H9 (cell line): ENCODE measurements around the gene PRSS8. TPM values are rescaled to one million over a fixed set of nuclear protein-coding genes. Genes with fewer than 3 reads are reported as not detected.

Experiments used
- DNase-seq: peaks from one replicate; pipeline ENCODE4 v3.0.0-alpha.2; 2017
- H2AFZ ChIP-seq: one replicate; pipeline ENCODE4 v1.6.1; 2013; ENCODE audit warnings: mild to moderate bottlenecking, low read length, control low read depth, moderate library complexity
- H2AK5ac ChIP-seq: 2 replicates; pipeline ENCODE4 v1.6.1; 2013; ENCODE audit warnings: low read length, control low read depth, mixed read lengths; ENCODE audit not compliant: insufficient read length
- H2BK120ac ChIP-seq: one replicate; pipeline ENCODE4 v1.6.1; 2013; ENCODE audit warnings: low read depth, mild to moderate bottlenecking, low read length, control low read depth, inconsistent platforms; ENCODE audit not compliant: poor library complexity, severe bottlenecking
- H2BK12ac ChIP-seq: 2 replicates; pipeline ENCODE4 v1.6.1; 2013; ENCODE audit warnings: low read length, control low read depth, mixed read lengths, low read depth; ENCODE audit not compliant: insufficient read length
- H2BK15ac ChIP-seq: 2 replicates; pipeline ENCODE4 v1.6.1; 2013; ENCODE audit warnings: low read depth, low read length, control low read depth
- H2BK20ac ChIP-seq: one replicate; pipeline ENCODE4 v1.6.1; 2013; ENCODE audit warnings: low read depth, mild to moderate bottlenecking, low read length, control low read depth, inconsistent platforms; ENCODE audit not compliant: poor library complexity, severe bottlenecking
- H2BK5ac ChIP-seq: 2 replicates; pipeline ENCODE4 v1.6.1; 2013; ENCODE audit warnings: low read length, control low read depth, mixed read lengths; ENCODE audit not compliant: insufficient read length
- H3K14ac ChIP-seq: 2 replicates; pipeline ENCODE4 v1.6.1; 2013; ENCODE audit warnings: low read length, control low read depth; ENCODE audit not compliant: insufficient read depth
- H3K18ac ChIP-seq: 2 replicates; pipeline ENCODE4 v1.6.1; 2013; ENCODE audit warnings: low read depth, mild to moderate bottlenecking, mixed read lengths, low read length, control low read depth; ENCODE audit not compliant: insufficient read length
- H3K23ac ChIP-seq: 2 replicates; pipeline ENCODE4 v1.6.1; 2013; ENCODE audit warnings: low read length, control low read depth, mixed read lengths, low read depth; ENCODE audit not compliant: insufficient read length
- H3K23me2 ChIP-seq: 2 replicates; pipeline ENCODE4 v1.6.1; 2013; ENCODE audit warnings: low read depth, mild to moderate bottlenecking, mixed read lengths, low read length, control low read depth; ENCODE audit not compliant: insufficient read length, poor library complexity, severe bottlenecking
- H3K27ac ChIP-seq: 2 replicates; pipeline ENCODE4 v1.5.1; 2013; ENCODE audit warnings: low read length, control low read depth, mixed read lengths, low read depth; ENCODE audit not compliant: insufficient read length
- H3K27me3 ChIP-seq: 2 replicates; pipeline ENCODE4 v1.6.1; 2013; ENCODE audit warnings: low read length, control low read depth, inconsistent platforms; ENCODE audit not compliant: insufficient read depth
- H3K4ac ChIP-seq: 2 replicates; pipeline ENCODE4 v1.6.1; 2013; ENCODE audit warnings: low read depth, mild to moderate bottlenecking, control low read depth, inconsistent platforms, low read length, moderate library complexity
- H3K4me1 ChIP-seq: 2 replicates; pipeline ENCODE4 v1.6.1; 2013; ENCODE audit warnings: low read length, control low read depth, inconsistent platforms; ENCODE audit not compliant: insufficient read depth
- H3K4me2 ChIP-seq: 2 replicates; pipeline ENCODE4 v1.6.1; 2013; ENCODE audit warnings: low read length, control low read depth, mixed read lengths; ENCODE audit not compliant: insufficient read length, insufficient read depth
- H3K56ac ChIP-seq: 2 replicates; pipeline ENCODE4 v1.6.1; 2013; ENCODE audit warnings: low read depth, mild to moderate bottlenecking, mixed read lengths, low read length, control low read depth; ENCODE audit not compliant: insufficient read length
- H3K79me1 ChIP-seq: 2 replicates; pipeline ENCODE4 v1.6.1; 2013; ENCODE audit warnings: low read depth, mild to moderate bottlenecking, moderate library complexity, low read length, control low read depth, inconsistent platforms; ENCODE audit not compliant: insufficient read depth, poor library complexity, severe bottlenecking
- H3K79me2 ChIP-seq: 2 replicates; pipeline ENCODE4 v1.6.1; 2013; ENCODE audit warnings: low read length, control low read depth, inconsistent platforms; ENCODE audit not compliant: insufficient read depth
- H3K9ac ChIP-seq: 2 replicates; pipeline ENCODE4 v1.6.1; 2013; ENCODE audit warnings: low read length, control low read depth, mixed read lengths; ENCODE audit not compliant: insufficient read length; ENCODE audit errors: extremely low read depth
- H3K9me3 ChIP-seq: one replicate; pipeline ENCODE4 v1.6.1; 2013; ENCODE audit warnings: low read depth, low read length, inconsistent platforms; ENCODE audit not compliant: control insufficient read depth
- H3T11ph ChIP-seq: one replicate; pipeline ENCODE4 v1.6.1; 2013; ENCODE audit warnings: mild to moderate bottlenecking, low read length, control low read depth, inconsistent platforms
- H4K20me1 ChIP-seq: one replicate; pipeline ENCODE4 v1.6.1; 2013; ENCODE audit not compliant: control insufficient read depth, insufficient read length, insufficient read depth
- H4K5ac ChIP-seq: 2 replicates; pipeline ENCODE4 v1.6.1; 2013; ENCODE audit warnings: low read depth, mild to moderate bottlenecking, mixed read lengths, low read length, control low read depth; ENCODE audit not compliant: insufficient read length
- H4K8ac ChIP-seq: replicated peaks from 2 replicates; pipeline ENCODE4 v1.6.1; 2013; ENCODE audit warnings: low read length, control low read depth, mixed read lengths, low read depth; ENCODE audit not compliant: insufficient read length
- H4K91ac ChIP-seq: 2 replicates; pipeline ENCODE4 v1.6.1; 2013; ENCODE audit warnings: low read depth, mild to moderate bottlenecking, moderate library complexity, mixed read lengths, low read length, control low read depth; ENCODE audit not compliant: insufficient read length
- H3K27ac Mint-ChIP-seq, 3 experiments: 2 replicates in 2 of 3; 3 replicates in 1 of 3; pipeline ENCODE4 v1.8.0; 2020 to 2021; ENCODE audit warnings: mixed read lengths in 3 of 3, mild to moderate bottlenecking in 1 of 3, moderate library complexity in 1 of 3
- H3K27me3 Mint-ChIP-seq: 2 replicates; pipeline ENCODE4 v1.8.0; 2021; ENCODE audit warnings: low read depth, mild to moderate bottlenecking, moderate library complexity, mixed read lengths
- H3K36me3 Mint-ChIP-seq, 3 experiments: 2 replicates in 2 of 3; 3 replicates in 1 of 3; pipeline ENCODE4 v1.8.0; 2020 to 2021; ENCODE audit warnings: low read depth in 3 of 3, mixed read lengths in 3 of 3; ENCODE audit not compliant: insufficient read depth in 1 of 3
- H3K4me1 Mint-ChIP-seq, 2 experiments: 2 replicates each; pipeline ENCODE4 v1.8.0; 2020; ENCODE audit warnings: mixed read lengths in 2 of 2
- H3K4me3 Mint-ChIP-seq, 2 experiments: 2 replicates in 1 of 2; 3 replicates in 1 of 2; pipeline ENCODE4 v1.8.0; 2020 to 2021; ENCODE audit warnings: mild to moderate bottlenecking in 2 of 2, mixed read lengths in 2 of 2, moderate library complexity in 1 of 2
- H3K9me3 Mint-ChIP-seq, 2 experiments: 2 replicates in 1 of 2; 3 replicates in 1 of 2; pipeline ENCODE4 v1.8.0; 2020; ENCODE audit warnings: mild to moderate bottlenecking in 2 of 2, mixed read lengths in 2 of 2, moderate library complexity in 1 of 2
- WGBS: extraction: QIAGEN DNeasy Blood & Tissue Kit; methylation state at CpG from one replicate; pipeline ENCODE4 v1.1.7; 2013; ENCODE audit warnings: missing lambda C conversion rate, low lambda C conversion rate, mixed read lengths; ENCODE audit not compliant: insufficient read length; ENCODE audit errors: extremely low coverage; 5-methylcytosine and 5-hydroxymethylcytosine counted together
- total RNA-seq: library from RNA; stranded (reverse); gene quantifications from 2 replicates; pipeline ENCODE4 v1.2.1, GENCODE V29; 2021
- TF ChIP-seq, protein P1 (sequence below): fragments of 200-600 bp; sonication (generic); conservative IDR thresholded peaks from 3 replicates; pipeline ENCODE4 v1.8.0; 2021; ENCODE audit warnings: antibody characterized with exemption, mild to moderate bottlenecking

Gene PRSS8
- total RNA-seq, 1 experiment from 2014 or later: 64.0 TPM

DNA sequence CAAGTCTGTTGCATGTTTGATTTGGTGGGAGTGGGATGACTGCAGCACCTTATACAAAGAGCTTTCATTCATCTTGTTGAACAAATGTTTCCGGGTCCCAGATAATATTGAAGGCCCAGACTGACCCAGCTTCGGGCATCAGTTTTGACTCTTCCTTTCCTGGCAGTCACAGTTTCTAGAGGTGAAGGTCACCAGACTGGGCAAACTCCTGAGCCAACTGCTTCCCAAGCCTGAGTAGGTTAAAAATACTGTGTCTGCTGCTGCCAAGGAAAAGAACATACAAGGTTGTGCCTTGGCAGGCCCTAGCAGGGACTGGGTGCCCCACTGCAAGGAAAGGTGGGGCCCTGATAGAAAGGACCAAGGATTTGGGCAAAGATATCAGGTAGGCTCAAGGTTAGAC is 22.8 kb downstream of the PRSS8 start:
- no peak overlapping the region for H3K27ac ChIP-seq
- no peak overlapping the region for H2BK12ac ChIP-seq
- H3K18ac ChIP-seq: no peak overlapping the region
- H3K4me1 ChIP-seq: no peaks in the 10 kb centered on the region
- H3K23me2 ChIP-seq: peaks cover 8% of the 10 kb centered on the region
- peaks cover 1% of the 10 kb centered on the region; the same call in 1 of the 2 replicates for H3K79me2 ChIP-seq
- H3K27ac Mint-ChIP-seq: no peak overlapping the region; a peak in 1 of 7 replicates
- H3K4me1 Mint-ChIP-seq: peaks cover 4 to 7% of the 10 kb centered on the region in 2 experiments
- H2AFZ ChIP-seq: no peak overlapping the region
- H3K4me3 Mint-ChIP-seq: no peak overlapping the region
- no peak overlapping the region for H3K14ac ChIP-seq
- H3K9me3 ChIP-seq: no peaks in the 10 kb centered on the region
- H3K9me3 Mint-ChIP-seq: no peaks in the 10 kb centered on the region
- H3K56ac ChIP-seq: no peak overlapping the region
- H3K27me3 Mint-ChIP-seq: no peaks in the 10 kb centered on the region; the same call in 1 of the 2 replicates
- no peak overlapping the region for H2BK120ac ChIP-seq
- no peak overlapping the region for H3K9ac ChIP-seq
- H2BK15ac ChIP-seq: no peak overlapping the region
- no peaks in the 10 kb centered on the region; the same call in 1 of the 2 replicates for H3K27me3 ChIP-seq
- TF ChIP-seq, protein P1, sequence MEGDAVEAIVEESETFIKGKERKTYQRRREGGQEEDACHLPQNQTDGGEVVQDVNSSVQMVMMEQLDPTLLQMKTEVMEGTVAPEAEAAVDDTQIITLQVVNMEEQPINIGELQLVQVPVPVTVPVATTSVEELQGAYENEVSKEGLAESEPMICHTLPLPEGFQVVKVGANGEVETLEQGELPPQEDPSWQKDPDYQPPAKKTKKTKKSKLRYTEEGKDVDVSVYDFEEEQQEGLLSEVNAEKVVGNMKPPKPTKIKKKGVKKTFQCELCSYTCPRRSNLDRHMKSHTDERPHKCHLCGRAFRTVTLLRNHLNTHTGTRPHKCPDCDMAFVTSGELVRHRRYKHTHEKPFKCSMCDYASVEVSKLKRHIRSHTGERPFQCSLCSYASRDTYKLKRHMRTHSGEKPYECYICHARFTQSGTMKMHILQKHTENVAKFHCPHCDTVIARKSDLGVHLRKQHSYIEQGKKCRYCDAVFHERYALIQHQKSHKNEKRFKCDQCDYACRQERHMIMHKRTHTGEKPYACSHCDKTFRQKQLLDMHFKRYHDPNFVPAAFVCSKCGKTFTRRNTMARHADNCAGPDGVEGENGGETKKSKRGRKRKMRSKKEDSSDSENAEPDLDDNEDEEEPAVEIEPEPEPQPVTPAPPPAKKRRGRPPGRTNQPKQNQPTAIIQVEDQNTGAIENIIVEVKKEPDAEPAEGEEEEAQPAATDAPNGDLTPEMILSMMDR: no peak
- no peaks in the 10 kb centered on the region for H4K20me1 ChIP-seq
- H3K79me1 ChIP-seq: no peaks in the 10 kb centered on the region
- WGBS: no CpG with 5 or more reads among the region's 2 CpGs
- H3K23ac ChIP-seq: no peak overlapping the region
- no peak overlapping the region for H4K8ac ChIP-seq
- no peak overlapping the region for H4K5ac ChIP-seq
- H2BK20ac ChIP-seq: no peak overlapping the region
- no peak overlapping the region for H4K91ac ChIP-seq
- H2AK5ac ChIP-seq: no peak overlapping the region
- no peak overlapping the region for H3K4me2 ChIP-seq
- DNase-seq: no peak
- no peak overlapping the region for H3K4ac ChIP-seq
- no peak overlapping the region for H2BK5ac ChIP-seq
- no peak overlapping the region for H3T11ph ChIP-seq
- peaks cover 19 to 41% (median 33%) of the 10 kb centered on the region in 3 experiments for H3K36me3 Mint-ChIP-seq
